Epithelial cell of proximal tubule (primary cell): ENCODE measurements around the gene EYA4. TPM values are rescaled to one million over a fixed set of nuclear protein-coding genes. Genes with fewer than 3 reads are reported as not detected.

Source experiments
- DNase-seq: peaks from one replicate; pipeline ENCODE4 v3.0.0-alpha.2; 2011; ENCODE audit warnings: low read depth
- H3K4me3 ChIP-seq: 2 replicates; pipeline ENCODE4 v1.5.1; 2011; ENCODE audit warnings: low read depth, mild to moderate bottlenecking, low read length
- total RNA-seq: library from RNA; depleted of rRNA; stranded (reverse); fragments of >200 nt; gene quantifications from 2 replicates; pipeline ENCODE4 v1.2.3, GENCODE V29; 2015
- TF ChIP-seq, protein P1 (sequence below): conservative IDR thresholded peaks from 2 replicates; pipeline ENCODE4 v1.5.1; 2012; ENCODE audit warnings: low read depth, mild to moderate bottlenecking, low read length

EYA4 gene
- total RNA-seq, 1 donor from 2014 or later, result not detected

DNA sequence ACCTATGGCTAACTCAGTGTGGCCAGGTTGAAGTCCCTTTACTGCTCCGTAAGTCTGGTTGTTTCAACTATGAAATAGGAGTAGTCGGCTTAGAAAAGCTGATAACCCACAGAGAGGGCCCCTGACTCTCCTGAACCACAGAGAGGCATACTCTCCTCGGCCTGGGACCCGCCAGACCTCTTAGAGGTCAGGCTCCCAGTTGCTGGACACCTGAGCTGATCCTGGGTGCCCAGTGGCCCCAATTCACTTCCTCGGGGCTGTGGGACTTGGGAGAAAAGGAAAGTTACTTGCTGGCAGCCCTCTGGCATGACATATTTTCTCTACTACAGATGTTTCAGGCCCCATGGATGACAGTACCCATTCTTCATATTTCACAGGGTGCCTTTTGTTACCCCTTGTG lies 34.2 kb upstream of the EYA4 start:
- no peak overlapping the region for H3K4me3 ChIP-seq
- TF ChIP-seq, protein P1, sequence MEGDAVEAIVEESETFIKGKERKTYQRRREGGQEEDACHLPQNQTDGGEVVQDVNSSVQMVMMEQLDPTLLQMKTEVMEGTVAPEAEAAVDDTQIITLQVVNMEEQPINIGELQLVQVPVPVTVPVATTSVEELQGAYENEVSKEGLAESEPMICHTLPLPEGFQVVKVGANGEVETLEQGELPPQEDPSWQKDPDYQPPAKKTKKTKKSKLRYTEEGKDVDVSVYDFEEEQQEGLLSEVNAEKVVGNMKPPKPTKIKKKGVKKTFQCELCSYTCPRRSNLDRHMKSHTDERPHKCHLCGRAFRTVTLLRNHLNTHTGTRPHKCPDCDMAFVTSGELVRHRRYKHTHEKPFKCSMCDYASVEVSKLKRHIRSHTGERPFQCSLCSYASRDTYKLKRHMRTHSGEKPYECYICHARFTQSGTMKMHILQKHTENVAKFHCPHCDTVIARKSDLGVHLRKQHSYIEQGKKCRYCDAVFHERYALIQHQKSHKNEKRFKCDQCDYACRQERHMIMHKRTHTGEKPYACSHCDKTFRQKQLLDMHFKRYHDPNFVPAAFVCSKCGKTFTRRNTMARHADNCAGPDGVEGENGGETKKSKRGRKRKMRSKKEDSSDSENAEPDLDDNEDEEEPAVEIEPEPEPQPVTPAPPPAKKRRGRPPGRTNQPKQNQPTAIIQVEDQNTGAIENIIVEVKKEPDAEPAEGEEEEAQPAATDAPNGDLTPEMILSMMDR, result no peak
- DNase-seq, result no peak

DNA sequence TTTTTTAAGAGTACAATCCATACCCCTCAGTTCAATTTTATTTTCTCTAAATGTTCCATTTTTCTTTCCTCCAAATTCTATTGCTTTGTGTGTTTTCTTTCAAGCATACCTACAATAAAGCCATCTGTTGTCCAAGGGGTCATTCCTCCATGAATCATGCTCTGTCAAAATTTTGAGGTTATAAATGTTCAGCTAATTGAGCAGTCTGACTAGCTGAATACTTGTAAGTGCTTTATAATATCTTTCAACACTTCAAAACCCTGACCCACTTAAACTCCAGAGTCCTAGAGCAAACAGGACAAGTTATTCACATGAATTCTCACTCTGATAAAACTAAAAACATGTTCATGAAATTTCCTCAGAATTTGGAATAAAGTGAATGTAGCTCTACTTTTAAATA lies 33.4 kb upstream of the EYA4 start:
- TF ChIP-seq, protein P1, result no peak
- no peak for DNase-seq
- no peak overlapping the region for H3K4me3 ChIP-seq

DNA sequence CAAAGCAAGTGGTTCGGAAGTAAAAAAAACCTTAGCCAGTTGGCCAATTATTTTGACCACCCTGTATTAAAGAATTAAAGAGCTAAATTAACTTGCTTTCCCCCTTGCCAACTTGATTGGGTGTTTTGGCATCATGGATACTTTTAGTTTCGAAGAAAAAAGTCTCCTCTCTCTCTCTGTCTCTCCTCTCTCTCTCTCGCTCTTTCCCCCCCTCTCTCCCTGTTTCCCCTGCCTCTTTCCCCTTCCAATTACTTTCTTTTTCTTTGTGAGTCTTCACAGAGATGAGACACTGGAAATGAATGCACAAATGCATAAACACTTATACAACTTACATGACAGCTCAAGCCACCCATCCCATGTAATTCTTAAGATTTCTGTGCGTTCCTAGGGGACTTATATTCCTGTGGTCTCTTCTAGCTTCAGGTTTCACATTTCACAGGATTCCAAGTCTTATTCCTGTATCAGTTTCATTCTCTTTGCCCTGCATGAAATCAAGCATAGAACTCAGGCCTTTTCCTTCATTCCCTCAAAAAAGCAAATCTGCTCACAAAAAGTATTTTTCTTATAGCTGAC lies 32.9 kb upstream of the EYA4 start:
- TF ChIP-seq, protein P1, result no peak
- DNase-seq, result no peak
- no peak overlapping the region for H3K4me3 ChIP-seq

GRCh38 chr6:133214267-133214666 lies 26.9 kb upstream of the EYA4 start:
- DNase-seq, result no peak
- TF ChIP-seq, protein P1, result no peak

GRCh38 chr6:133218852-133219251 lies 22.3 kb upstream of the EYA4 start:
- no peak for DNase-seq
- H3K4me3 ChIP-seq, result no peak overlapping the region
- TF ChIP-seq, protein P1, result no peak

More at GRCh38 chr6:133214267-133214666, 26.9 kb upstream of the EYA4 start:
- no peak overlapping the region for H3K4me3 ChIP-seq

- TF ChIP-seq, protein P1, result no peak
- H3K4me3 ChIP-seq, result no peak overlapping the region
Measured at GRCh38 chr6:133223452-133224029, 17.6 kb upstream of the EYA4 start.

DNA sequence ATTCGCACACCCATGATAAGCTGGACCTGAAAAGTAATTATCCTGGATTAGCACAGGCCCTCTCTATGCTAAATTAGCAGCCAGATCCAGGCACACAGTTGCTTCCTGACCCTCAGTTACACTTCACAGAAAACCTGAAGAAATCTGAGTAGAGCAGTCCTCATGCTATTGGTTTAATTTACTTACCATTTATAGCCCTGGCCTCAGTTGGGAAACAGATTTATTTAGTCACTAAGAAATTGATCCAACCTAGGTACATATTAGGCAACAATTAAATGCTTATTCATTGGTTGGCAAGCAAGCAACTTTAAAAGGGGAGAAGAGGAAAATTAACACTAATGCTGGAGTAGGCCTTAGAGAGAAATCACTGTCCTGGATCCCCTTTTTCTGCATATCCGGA lies 15.6 kb upstream of the EYA4 start:
- no peak for DNase-seq
- TF ChIP-seq, protein P1, result no peak

More at GRCh38 chr6:133223452-133224029, 17.6 kb upstream of the EYA4 start:
- no peak for DNase-seq

More for the DNA sequence above, 15.6 kb upstream of the EYA4 start:
- no peak overlapping the region for H3K4me3 ChIP-seq
